ENCODE data around the gene C11orf42. TPM values are rescaled to one million over a fixed set of nuclear protein-coding genes. Genes with fewer than 3 reads are reported as not detected.

The C11orf42 gene
- not detected in 2 replicates for total RNA-seq (2012; rRNA removed)

- Histone ChIP-seq H3K27me3 (ENCODE audit: control insufficient read depth, insufficient read depth, low read length) (no peaks in the 10 kb centered on the region), H3K4me2 (ENCODE audit: low read length) (no peak within 1 kb of the TSS), H3K9ac (ENCODE audit: low read depth, low read length) (no peak within 1 kb of the TSS), H3K4me1 (ENCODE audit: control insufficient read depth, insufficient read depth, low read length) (no peaks in the 10 kb centered on the region), H3K4me3 (ENCODE audit: low read length) (no peak within 1 kb of the TSS), H3K36me3 (ENCODE audit: insufficient read depth, low read length) (peaks cover 22% of the 10 kb centered on the region), H3K9me3 (replicated peaks; ENCODE audit: low read length) (no peaks in the 10 kb centered on the region)
Observed at GRCh38 chr11:6205366-6205765, at the start of gene C11orf42. Gene C11orf42, plus strand, starts transcription at chr11:6205557. Its CDS starts 59 bp downstream, at chr11:6205616.

GRCh38 chr11:6156628-6157359 lies 48.6 kb upstream of the C11orf42 start:
- Histone ChIP-seq H3K4me3 (ENCODE audit: low read length) (no peak overlapping the region), H3K4me1 (ENCODE audit: control insufficient read depth, insufficient read depth, low read length) (no peaks in the 10 kb centered on the region), H3K36me3 (ENCODE audit: insufficient read depth, low read length) (no peaks in the 10 kb centered on the region), H3K4me2 (ENCODE audit: low read length) (no peak overlapping the region), H3K9me3 (replicated peaks; ENCODE audit: low read length) (no peaks in the 10 kb centered on the region), H3K9ac (ENCODE audit: low read depth, low read length) (no peak overlapping the region), H3K27me3 (ENCODE audit: control insufficient read depth, insufficient read depth, low read length) (no peaks in the 10 kb centered on the region)

GRCh38 chr11:6170226-6170625 lies 35.1 kb upstream of the C11orf42 start, which contains the start of gene OR52B2:
Gene OR52B2, minus strand, starts transcription at chr11:6170326. Its CDS starts 0 bp downstream, at chr11:6170326.
- H3K4me1 ChIP-seq (ENCODE audit: control insufficient read depth, insufficient read depth, low read length), result no peaks in the 10 kb centered on the region
- H3K4me2 ChIP-seq (ENCODE audit: low read length), result no peak within 1 kb of the TSS
- H3K36me3 ChIP-seq (ENCODE audit: insufficient read depth, low read length), result no peaks in the 10 kb centered on the region
- no peak within 1 kb of the TSS for H3K4me3 ChIP-seq (ENCODE audit: low read length)
- no peaks in the 10 kb centered on the region for H3K9me3 ChIP-seq (replicated peaks; ENCODE audit: low read length)
- H3K27me3 ChIP-seq (ENCODE audit: control insufficient read depth, insufficient read depth, low read length), result no peaks in the 10 kb centered on the region
- no peak within 1 kb of the TSS for H3K9ac ChIP-seq (ENCODE audit: low read depth, low read length)

GRCh38 chr11:6175440-6175839 lies 29.9 kb upstream of the C11orf42 start:
- no peaks in the 10 kb centered on the region for H3K9me3 ChIP-seq (replicated peaks; ENCODE audit: low read length)
- H3K27me3 ChIP-seq (ENCODE audit: control insufficient read depth, insufficient read depth, low read length), result no peaks in the 10 kb centered on the region
- H3K4me1 ChIP-seq (ENCODE audit: control insufficient read depth, insufficient read depth, low read length), result no peaks in the 10 kb centered on the region
- no peak overlapping the region for H3K4me3 ChIP-seq (ENCODE audit: low read length)
- no peak overlapping the region for H3K9ac ChIP-seq (ENCODE audit: low read depth, low read length)
- no peaks in the 10 kb centered on the region for H3K36me3 ChIP-seq (ENCODE audit: insufficient read depth, low read length)
- H3K4me2 ChIP-seq (ENCODE audit: low read length), result no peak overlapping the region

GRCh38 chr11:6191742-6192141 lies 13.6 kb upstream of the C11orf42 start:
- H3K9me3 ChIP-seq (replicated peaks; ENCODE audit: low read length), result no peaks in the 10 kb centered on the region
- H3K4me1 ChIP-seq (ENCODE audit: control insufficient read depth, insufficient read depth, low read length), result no peaks in the 10 kb centered on the region
- H3K4me2 ChIP-seq (ENCODE audit: low read length), result no peak overlapping the region
- H3K36me3 ChIP-seq (ENCODE audit: insufficient read depth, low read length), result no peaks in the 10 kb centered on the region
- no peak overlapping the region for H3K4me3 ChIP-seq (ENCODE audit: low read length)
- H3K27me3 ChIP-seq (ENCODE audit: control insufficient read depth, insufficient read depth, low read length), result no peaks in the 10 kb centered on the region
- no peak overlapping the region for H3K9ac ChIP-seq (ENCODE audit: low read depth, low read length)

- H3K9me3 ChIP-seq (replicated peaks; ENCODE audit: low read length), result no peaks in the 10 kb centered on the region
- H3K4me1 ChIP-seq (ENCODE audit: control insufficient read depth, insufficient read depth, low read length), result no peaks in the 10 kb centered on the region
- no peak overlapping the region for H3K4me3 ChIP-seq (ENCODE audit: low read length)
- H3K4me2 ChIP-seq (ENCODE audit: low read length), result no peak overlapping the region
- H3K9ac ChIP-seq (ENCODE audit: low read depth, low read length), result no peak overlapping the region
- H3K36me3 ChIP-seq (ENCODE audit: insufficient read depth, low read length), result no peaks in the 10 kb centered on the region
- H3K27me3 ChIP-seq (ENCODE audit: control insufficient read depth, insufficient read depth, low read length), result no peaks in the 10 kb centered on the region
Observed at GRCh38 chr11:6194065-6194581, 11.2 kb upstream of the C11orf42 start.

- Histone ChIP-seq H3K4me3 (ENCODE audit: low read length) (no peak overlapping the region), H3K4me2 (ENCODE audit: low read length) (no peak overlapping the region), H3K9ac (ENCODE audit: low read depth, low read length) (no peak overlapping the region), H3K9me3 (replicated peaks; ENCODE audit: low read length) (no peaks in the 10 kb centered on the region), H3K4me1 (ENCODE audit: control insufficient read depth, insufficient read depth, low read length) (no peaks in the 10 kb centered on the region), H3K36me3 (ENCODE audit: insufficient read depth, low read length) (no peaks in the 10 kb centered on the region), H3K27me3 (ENCODE audit: control insufficient read depth, insufficient read depth, low read length) (no peaks in the 10 kb centered on the region)
Observed at GRCh38 chr11:6196396-6196795, 9.0 kb upstream of the C11orf42 start.

GRCh38 chr11:6197466-6198200 lies 7.7 kb upstream of the C11orf42 start:
- H3K4me3 ChIP-seq (ENCODE audit: low read length), result no peak overlapping the region
- H3K36me3 ChIP-seq (ENCODE audit: insufficient read depth, low read length), result no peaks in the 10 kb centered on the region
- H3K9me3 ChIP-seq (replicated peaks; ENCODE audit: low read length), result no peaks in the 10 kb centered on the region
- no peak overlapping the region for H3K9ac ChIP-seq (ENCODE audit: low read depth, low read length)
- H3K4me1 ChIP-seq (ENCODE audit: control insufficient read depth, insufficient read depth, low read length), result no peaks in the 10 kb centered on the region
- H3K4me2 ChIP-seq (ENCODE audit: low read length), result no peak overlapping the region
- no peaks in the 10 kb centered on the region for H3K27me3 ChIP-seq (ENCODE audit: control insufficient read depth, insufficient read depth, low read length)

- no peaks in the 10 kb centered on the region for H3K36me3 ChIP-seq (ENCODE audit: insufficient read depth, low read length)
- H3K4me3 ChIP-seq (ENCODE audit: low read length), result no peak within 1 kb of the TSS
- H3K4me1 ChIP-seq (ENCODE audit: control insufficient read depth, insufficient read depth, low read length), result no peaks in the 10 kb centered on the region
- no peak within 1 kb of the TSS for H3K9ac ChIP-seq (ENCODE audit: low read depth, low read length)
- H3K27me3 ChIP-seq (ENCODE audit: control insufficient read depth, insufficient read depth, low read length), result no peaks in the 10 kb centered on the region
- no peak within 1 kb of the TSS for H3K4me2 ChIP-seq (ENCODE audit: low read length)
- H3K9me3 ChIP-seq (replicated peaks; ENCODE audit: low read length), result no peaks in the 10 kb centered on the region
Observed at GRCh38 chr11:6199174-6199810, 6.1 kb upstream of the C11orf42 start, which contains the start of gene OR52W1. Gene OR52W1, plus strand, starts transcription at chr11:6199224. Its CDS starts 0 bp downstream, at chr11:6199224.

GRCh38 chr11:6200975-6201374 lies 4.4 kb upstream of the C11orf42 start:
- H3K27me3 ChIP-seq (ENCODE audit: control insufficient read depth, insufficient read depth, low read length), result no peaks in the 10 kb centered on the region
- H3K4me3 ChIP-seq (ENCODE audit: low read length), result no peak overlapping the region
- no peaks in the 10 kb centered on the region for H3K4me1 ChIP-seq (ENCODE audit: control insufficient read depth, insufficient read depth, low read length)
- no peaks in the 10 kb centered on the region for H3K9me3 ChIP-seq (replicated peaks; ENCODE audit: low read length)
- peaks cover 8% of the 10 kb centered on the region for H3K36me3 ChIP-seq (ENCODE audit: insufficient read depth, low read length)
- H3K9ac ChIP-seq (ENCODE audit: low read depth, low read length), result no peak overlapping the region
- no peak overlapping the region for H3K4me2 ChIP-seq (ENCODE audit: low read length)

GRCh38 chr11:6201481-6201880 lies 3.9 kb upstream of the C11orf42 start:
- peaks cover 12% of the 10 kb centered on the region for H3K36me3 ChIP-seq (ENCODE audit: insufficient read depth, low read length)
- no peak overlapping the region for H3K4me3 ChIP-seq (ENCODE audit: low read length)
- H3K27me3 ChIP-seq (ENCODE audit: control insufficient read depth, insufficient read depth, low read length), result no peaks in the 10 kb centered on the region
- no peak overlapping the region for H3K9ac ChIP-seq (ENCODE audit: low read depth, low read length)
- H3K4me1 ChIP-seq (ENCODE audit: control insufficient read depth, insufficient read depth, low read length), result no peaks in the 10 kb centered on the region
- no peak overlapping the region for H3K4me2 ChIP-seq (ENCODE audit: low read length)
- no peaks in the 10 kb centered on the region for H3K9me3 ChIP-seq (replicated peaks; ENCODE audit: low read length)

Data from skeletal muscle satellite cell (primary cell).